GM12874 (cell line): ENCODE data around the gene LAMB1.

ENCODE experiments used
- CTCF ChIP-seq: IDR thresholded peaks from 2 replicates; pipeline ENCODE4 v1.5.1; 2011; ENCODE audit warnings: low read depth, mild to moderate bottlenecking, control low read depth, low read length, moderate library complexity; ENCODE audit not compliant: insufficient read depth

Gene LAMB1

GRCh38 chr7:108002726-108003598 lies at the start of gene LAMB1:
LAMB1 (minus strand) TSS chr7:108003161; CDS start chr7:108002885, 276 bp downstream.
- TF ChIP-seq CTCF, result no peak

- TF ChIP-seq CTCF, result no peak
These were observed 48.5 kb upstream of the LAMB1 start for GRCh38 chr7:108051454-108051853.

DNA sequence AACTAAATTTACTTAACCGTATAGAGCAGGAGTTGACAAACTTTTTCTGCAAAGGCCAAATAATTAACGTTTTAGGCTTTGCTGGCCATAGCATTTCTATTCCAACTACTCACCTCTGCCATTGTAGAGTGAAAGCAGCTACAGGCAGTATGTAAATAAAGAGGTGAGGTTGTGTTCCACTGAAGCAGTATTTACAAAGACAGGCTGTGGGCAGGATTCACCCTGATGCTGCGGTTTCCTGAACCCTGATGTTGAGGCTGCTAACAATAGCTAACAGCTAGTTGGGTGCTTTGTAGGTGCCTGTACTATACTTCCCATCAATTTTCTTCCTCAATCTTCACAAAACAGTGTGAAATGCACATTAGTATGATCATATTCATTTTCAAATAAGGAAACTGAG lies 47.0 kb upstream of the LAMB1 start:
- TF ChIP-seq CTCF, result no peak

GRCh38 chr7:108048422-108048821 lies 45.5 kb upstream of the LAMB1 start:
- no peak for TF ChIP-seq CTCF

DNA sequence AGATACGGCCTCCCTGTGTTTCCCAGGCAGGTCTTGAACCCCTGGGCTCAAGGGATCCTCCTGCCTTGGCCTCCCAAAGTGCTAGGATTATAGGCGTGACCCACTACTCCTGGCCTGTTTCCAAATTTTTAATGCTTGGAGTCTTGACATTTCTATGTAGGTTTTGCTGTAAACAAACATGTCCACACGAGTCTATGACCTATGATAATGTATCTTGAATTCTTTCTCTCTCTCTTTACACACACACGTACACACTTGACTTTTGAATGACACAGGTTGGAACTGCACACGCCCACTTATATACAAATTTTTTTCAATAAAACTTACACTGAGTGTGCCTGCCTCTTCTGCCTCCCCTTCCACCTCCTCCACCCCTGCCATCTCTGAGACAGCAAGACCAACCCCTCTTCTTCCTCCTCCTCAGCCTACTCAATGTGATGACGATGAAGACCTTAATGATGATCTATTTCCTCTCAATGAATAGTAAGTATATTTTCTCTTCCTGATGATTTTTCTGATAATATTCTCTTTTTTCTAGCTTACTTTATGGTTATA lies 44.1 kb upstream of the LAMB1 start:
- no peak for TF ChIP-seq CTCF

DNA sequence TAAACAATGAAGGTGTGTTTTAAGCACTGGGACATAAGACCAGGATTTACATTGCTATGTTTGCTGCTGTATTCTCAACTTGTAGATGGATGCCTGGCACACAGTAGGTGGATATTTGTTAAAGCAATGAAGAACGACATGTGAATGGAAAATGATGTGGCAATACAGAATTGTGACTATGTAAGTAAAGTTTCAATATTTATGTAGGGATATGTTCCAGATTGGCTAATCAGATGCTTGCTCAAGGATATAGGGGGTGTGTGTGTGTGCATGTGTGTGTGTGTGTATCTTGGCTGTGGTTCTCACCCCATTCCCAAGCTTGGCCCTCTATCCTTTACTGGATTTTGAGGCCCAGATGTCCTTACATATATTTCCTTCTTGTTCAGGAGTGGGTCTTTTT lies 42.7 kb upstream of the LAMB1 start:
- TF ChIP-seq CTCF, result no peak

DNA sequence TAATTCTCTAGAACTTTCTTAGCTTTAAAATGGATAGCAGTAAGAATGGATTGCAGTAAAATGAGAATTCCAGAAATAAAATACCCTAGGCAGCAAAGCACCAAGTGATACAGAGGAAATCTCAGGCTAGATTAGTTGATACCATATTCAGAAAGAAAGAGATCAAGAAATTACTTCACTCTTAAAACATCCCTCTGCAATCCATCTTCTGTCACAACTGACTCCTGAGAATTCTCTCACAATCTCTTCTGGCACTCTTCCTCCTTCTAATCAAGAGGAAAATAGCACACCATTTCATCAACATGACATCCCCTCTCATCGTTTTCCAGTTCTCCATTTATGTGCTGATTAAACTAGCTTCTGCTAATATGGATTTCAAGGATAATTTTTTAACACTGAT lies 42.2 kb upstream of the LAMB1 start:
- TF ChIP-seq CTCF, result no peak
